Activated CD8-positive, alpha-beta T cell treated with anti-CD3 and anti-CD28 coated beads, Interleukin-2, amount 10 ng/mL, durations not matched to agents 7 days and 5 days (primary cell): ENCODE measurements around the gene CASKIN2. TPM values are rescaled to one million over a fixed set of nuclear protein-coding genes. Genes with fewer than 3 reads are reported as not detected.
"Not testable (repeated sequence)": the region's sequence is repeated elsewhere in the genome, so short reads cannot be mapped to it uniquely, and the experiment has no call there.

Source experiments
- ATAC-seq: fragments of 150-1000 bp; cut with Tn5 transposase; one replicate; pipeline ENCODE4 v1.10.0; 2021; ENCODE audit warnings: moderate library complexity
- CTCF ChIA-PET: fragments of 350-600 bp; sonication (Branson Sonifier 250); formaldehyde crosslinking; loops from one replicate; lab custom pipeline; 2021; ENCODE audit warnings: antibody characterized with exemption; lab: Charles Lee
- POLR2A ChIA-PET: fragments of 350-600 bp; sonication (Branson Sonifier 250); formaldehyde crosslinking; loops from one replicate; lab custom pipeline; 2021; ENCODE audit warnings: antibody characterized with exemption; lab: Charles Lee
- DNase-seq: peaks from one replicate; pipeline ENCODE4 v3.0.0-alpha.2; 2020
- H3K27ac Mint-ChIP-seq: one replicate; pipeline ENCODE4 v1.8.0; 2021; ENCODE audit warnings: mild to moderate bottlenecking, mixed read lengths
- H3K27me3 Mint-ChIP-seq: one replicate; pipeline ENCODE4 v1.8.0; 2021; ENCODE audit warnings: low read depth, mixed read lengths
- H3K36me3 Mint-ChIP-seq: one replicate; pipeline ENCODE4 v1.8.0; 2021; ENCODE audit warnings: low read depth, mixed read lengths
- H3K4me1 Mint-ChIP-seq: one replicate; pipeline ENCODE4 v1.8.0; 2021; ENCODE audit warnings: low read depth, mixed read lengths
- H3K4me3 Mint-ChIP-seq: one replicate; pipeline ENCODE4 v1.8.0; 2021; ENCODE audit warnings: mild to moderate bottlenecking, mixed read lengths
- H3K9me3 Mint-ChIP-seq: one replicate; pipeline ENCODE4 v1.8.0; 2022; ENCODE audit warnings: mixed read lengths; ENCODE audit not compliant: insufficient read depth
- total RNA-seq, 2 experiments: library from RNA; stranded (reverse); gene quantifications; one replicate each; pipeline ENCODE4 v1.2.3, GENCODE V29; 2021

Gene CASKIN2
- total RNA-seq, 2 experiments from 2014 or later = 0.68 to 0.97 TPM

GRCh38 chr17:75482098-75482942 lies 33.0 kb downstream of the CASKIN2 start:
- no peak overlapping the region for H3K27ac Mint-ChIP-seq
- ATAC-seq = no peak
- H3K4me3 Mint-ChIP-seq = no peak overlapping the region
- H3K27me3 Mint-ChIP-seq = no peaks in the 10 kb centered on the region
- POLR2A ChIA-PET = no interaction called here
- H3K36me3 Mint-ChIP-seq = peaks cover 20% of the 10 kb centered on the region
- CTCF ChIA-PET = interaction anchor here (0.9 to 1.1 kb wide), 2 partner anchors 34 to 119 kb away, joined by 3 read pairs; partner anchors contain the start of gene TSEN54
- peaks cover 17% of the 10 kb centered on the region for H3K4me1 Mint-ChIP-seq
- DNase-seq = no peak
- no peaks in the 10 kb centered on the region for H3K9me3 Mint-ChIP-seq

- H3K27me3 Mint-ChIP-seq = no peaks in the 10 kb centered on the region
- H3K27ac Mint-ChIP-seq = peak overlapping the region; percentile 12
- peaks cover 8% of the 10 kb centered on the region for H3K4me1 Mint-ChIP-seq
- CTCF ChIA-PET = no interaction called here
- H3K4me3 Mint-ChIP-seq = no peak overlapping the region
- no peak for ATAC-seq
- DNase-seq = no peak
- H3K9me3 Mint-ChIP-seq = no peaks in the 10 kb centered on the region
- peaks cover 13% of the 10 kb centered on the region for H3K36me3 Mint-ChIP-seq
- POLR2A ChIA-PET = interaction anchor here (0.6 to 1.5 kb wide), 2 partner anchors 25 to 102 kb away, joined by 3 to 5 read pairs; partner anchors contain the start of gene TMEM94
These were observed 33.9 kb downstream of the CASKIN2 start for GRCh38 chr17:75481194-75482068.

DNA sequence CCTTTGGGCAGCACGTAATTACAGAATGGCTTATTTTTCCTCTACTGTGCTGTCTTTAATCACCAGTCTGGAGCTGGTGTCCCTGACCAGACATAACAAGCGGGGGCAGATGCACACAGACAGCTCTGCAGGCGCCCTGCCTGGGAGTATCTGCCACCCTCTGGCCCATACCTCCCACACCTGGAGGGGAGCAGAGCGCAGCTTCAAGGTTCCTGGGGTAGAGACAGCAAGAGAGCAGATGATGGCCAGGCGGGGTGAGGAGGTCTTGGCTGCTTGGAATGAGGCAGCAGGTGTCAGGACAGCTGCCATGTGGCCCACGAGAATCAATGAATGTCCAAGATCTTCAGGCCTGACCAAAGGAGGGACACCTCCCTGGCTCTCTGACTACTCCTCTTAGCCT lies 35.1 kb downstream of the CASKIN2 start:
- no peak overlapping the region for H3K27ac Mint-ChIP-seq
- POLR2A ChIA-PET = interaction anchor here (1.5 kb wide), 1 partner anchor 24 kb away, joined by 5 read pairs; the partner anchor contains the start of gene TMEM94
- no peak overlapping the region for H3K4me3 Mint-ChIP-seq
- CTCF ChIA-PET = no interaction called here
- DNase-seq (no peak), ATAC-seq (no peak)
- H3K4me1 Mint-ChIP-seq = peaks cover 5% of the 10 kb centered on the region
- H3K36me3 Mint-ChIP-seq = peaks cover 9% of the 10 kb centered on the region
- H3K27me3 Mint-ChIP-seq = no peaks in the 10 kb centered on the region
- no peaks in the 10 kb centered on the region for H3K9me3 Mint-ChIP-seq

DNA sequence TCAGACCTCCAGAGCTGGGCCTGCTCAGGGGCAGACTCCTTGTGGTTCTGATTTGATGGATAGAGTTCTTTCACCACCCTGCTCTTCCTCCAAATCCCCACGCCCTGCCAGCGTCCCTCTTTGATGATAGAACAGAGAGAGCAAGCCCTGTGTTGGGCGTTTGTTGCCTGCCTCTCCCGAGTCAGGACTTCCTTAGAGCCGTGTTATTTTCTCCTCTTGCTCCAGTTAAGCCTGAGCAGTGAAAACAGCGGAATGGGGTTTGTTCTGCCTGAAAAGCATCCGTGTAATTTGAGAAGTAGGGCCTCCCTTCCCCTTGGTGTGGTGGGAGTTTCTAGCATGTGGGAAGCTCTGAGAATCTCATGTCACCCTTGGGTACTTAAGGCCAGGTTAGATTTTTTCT lies 36.8 kb downstream of the CASKIN2 start:
- ATAC-seq = no peak
- H3K36me3 Mint-ChIP-seq = peaks cover 7% of the 10 kb centered on the region

DNA sequence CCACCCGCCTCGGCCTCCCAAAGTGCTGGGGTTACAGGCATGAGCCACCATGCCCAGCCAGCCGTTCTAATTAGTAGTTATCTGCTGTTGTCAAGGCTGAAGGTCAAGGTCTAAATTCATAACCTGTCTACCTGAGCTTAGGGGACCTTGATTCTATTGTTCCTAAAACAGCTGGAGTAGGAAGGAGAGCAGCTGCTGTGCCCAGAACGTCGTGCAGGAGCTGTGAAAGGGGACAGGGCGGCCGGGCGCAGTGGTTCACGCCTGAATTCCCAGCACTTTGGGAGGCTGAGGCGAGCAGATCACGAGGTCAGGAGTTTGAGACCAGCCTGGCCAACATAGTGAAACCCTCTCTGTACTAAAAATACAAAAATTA lies 37.9 kb downstream of the CASKIN2 start:
- POLR2A ChIA-PET, H3K4me3 Mint-ChIP-seq, H3K27ac Mint-ChIP-seq, H3K27me3 Mint-ChIP-seq, ATAC-seq, H3K36me3 Mint-ChIP-seq, DNase-seq, H3K4me1 Mint-ChIP-seq, H3K9me3 Mint-ChIP-seq: not testable (repeated sequence)
- CTCF ChIA-PET = interaction anchor here (1.2 kb wide), 1 partner anchor 23 kb away, joined by 4 read pairs; no protein-coding TSS in a partner anchor

More for the DNA sequence above, 36.8 kb downstream of the CASKIN2 start:
- CTCF ChIA-PET = no interaction called here
- H3K27me3 Mint-ChIP-seq = no peaks in the 10 kb centered on the region
- POLR2A ChIA-PET = no interaction called here
- H3K4me1 Mint-ChIP-seq = peaks cover 4% of the 10 kb centered on the region
- no peaks in the 10 kb centered on the region for H3K9me3 Mint-ChIP-seq
- no peak overlapping the region for H3K27ac Mint-ChIP-seq
- no peak for DNase-seq
- no peak overlapping the region for H3K4me3 Mint-ChIP-seq

- ATAC-seq (no peak), DNase-seq (no peak)
- H3K36me3 Mint-ChIP-seq = peaks cover 8% of the 10 kb centered on the region
- H3K27me3 Mint-ChIP-seq = no peaks in the 10 kb centered on the region
- no peaks in the 10 kb centered on the region for H3K9me3 Mint-ChIP-seq
- H3K4me3 Mint-ChIP-seq = no peak overlapping the region
- CTCF ChIA-PET = interaction anchor here (0.9 to 1.2 kb wide), 3 partner anchors 12 to 23 kb away, joined by 3 to 4 read pairs (median 4); partner anchors contain the start of gene TMEM94
- peaks cover 4% of the 10 kb centered on the region for H3K4me1 Mint-ChIP-seq
- no peak overlapping the region for H3K27ac Mint-ChIP-seq
- POLR2A ChIA-PET = no interaction called here
These were observed 38.4 kb downstream of the CASKIN2 start for GRCh38 chr17:75476752-75477489.

- H3K27ac Mint-ChIP-seq = peak overlapping the region; percentile 12
- ChIA-PET CTCF (interaction anchor here (0.6 to 1.2 kb wide), 4 partner anchors 13 to 40 kb away, joined by 3 to 4 read pairs (median 4); partner anchors contain the start of genes TMEM94 and TSEN54), POLR2A (no interaction called here)
- DNase-seq = no peak
- no peaks in the 10 kb centered on the region for H3K27me3 Mint-ChIP-seq
- H3K9me3 Mint-ChIP-seq = no peaks in the 10 kb centered on the region
- no peak overlapping the region for H3K4me3 Mint-ChIP-seq
- ATAC-seq = no peak
- H3K36me3 Mint-ChIP-seq = peaks cover 8% of the 10 kb centered on the region
- peaks cover 4% of the 10 kb centered on the region for H3K4me1 Mint-ChIP-seq
These were observed 39.1 kb downstream of the CASKIN2 start for GRCh38 chr17:75476271-75476671.

- no peaks in the 10 kb centered on the region for H3K9me3 Mint-ChIP-seq
- peaks cover 4% of the 10 kb centered on the region for H3K4me1 Mint-ChIP-seq
- H3K36me3 Mint-ChIP-seq = peaks cover 8% of the 10 kb centered on the region
- ChIA-PET POLR2A (no interaction called here), CTCF (interaction anchor here (0.6 to 1.2 kb wide), 3 partner anchors 13 to 40 kb away, joined by 3 to 4 read pairs (median 3); partner anchors contain the start of genes TMEM94 and TSEN54)
- no peak overlapping the region for H3K27ac Mint-ChIP-seq
- no peaks in the 10 kb centered on the region for H3K27me3 Mint-ChIP-seq
- ATAC-seq (no peak), DNase-seq (no peak)
- H3K4me3 Mint-ChIP-seq = no peak overlapping the region
These were observed 39.5 kb downstream of the CASKIN2 start for GRCh38 chr17:75475851-75476250.

DNA sequence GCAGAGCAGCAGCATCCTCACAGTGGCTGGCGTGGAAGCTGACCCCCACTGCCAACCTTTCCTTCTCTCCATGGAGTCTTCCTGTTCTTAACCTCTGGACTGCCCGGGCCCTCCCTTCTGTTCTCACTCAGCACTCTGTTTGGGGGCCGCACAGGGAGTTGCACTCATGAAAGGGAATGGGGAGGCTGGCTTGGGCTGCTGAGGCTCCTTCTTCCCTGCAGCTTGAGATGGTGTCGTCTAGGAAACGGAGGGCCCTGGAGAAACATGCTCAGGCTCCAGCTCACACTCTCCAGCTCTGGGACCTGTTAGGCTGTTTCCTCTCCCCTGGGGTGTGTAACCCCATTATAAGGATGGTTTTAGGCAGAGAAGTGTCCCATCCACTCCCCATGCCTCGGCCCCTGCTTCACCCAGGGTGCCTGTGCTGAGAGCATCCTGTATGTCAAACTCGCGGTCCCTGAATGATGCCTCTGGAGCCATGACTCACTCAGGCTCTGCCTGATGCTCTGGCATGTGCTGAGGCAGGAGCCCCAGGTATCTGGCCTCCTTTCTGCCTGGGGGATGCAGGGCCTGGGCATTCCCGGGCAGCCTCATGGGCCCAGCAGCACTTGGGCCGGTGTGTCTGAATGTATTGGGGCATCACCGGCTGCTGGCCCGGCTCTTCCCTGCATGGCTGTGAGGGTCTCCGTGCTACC lies 40.0 kb downstream of the CASKIN2 start:
- Mint-ChIP-seq H3K36me3 (peaks cover 8% of the 10 kb centered on the region), H3K27me3 (no peaks in the 10 kb centered on the region), H3K9me3 (no peaks in the 10 kb centered on the region), H3K4me3 (no peak overlapping the region), H3K27ac (no peak overlapping the region), H3K4me1 (no peaks in the 10 kb centered on the region)
- ATAC-seq (no peak), DNase-seq (no peak)
- ChIA-PET POLR2A (no interaction called here), CTCF (no interaction called here)

DNA sequence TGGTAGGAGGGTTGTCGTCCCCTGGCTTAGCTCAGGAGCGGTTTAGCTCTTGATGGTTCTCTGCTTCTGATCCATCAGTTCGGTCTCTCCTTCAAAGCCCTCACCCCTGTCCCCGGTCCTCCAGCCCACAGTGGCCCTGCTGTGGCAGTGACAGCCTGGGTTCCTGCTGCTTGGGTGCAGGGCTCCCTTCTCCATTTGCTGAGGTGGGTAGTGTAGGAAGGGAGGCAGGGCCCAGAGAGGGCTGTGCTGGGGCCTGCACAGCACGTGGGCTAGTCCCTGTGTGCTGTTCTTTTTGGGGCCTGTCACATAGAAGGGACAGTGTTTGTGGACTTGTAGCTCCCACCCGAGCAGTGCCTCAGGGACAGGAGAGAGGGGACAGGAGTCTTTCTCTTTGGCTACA lies 40.6 kb downstream of the CASKIN2 start:
- POLR2A ChIA-PET = no interaction called here
- Mint-ChIP-seq H3K27ac (no peak overlapping the region), H3K4me1 (no peaks in the 10 kb centered on the region), H3K27me3 (no peaks in the 10 kb centered on the region), H3K9me3 (no peaks in the 10 kb centered on the region), H3K4me3 (no peak overlapping the region), H3K36me3 (peaks cover 8% of the 10 kb centered on the region)
- ATAC-seq = no peak
- DNase-seq = no peak
- CTCF ChIA-PET = interaction anchor here (1.0 kb wide), 1 partner anchor 42 kb away, joined by 3 read pairs; the partner anchor contains the start of gene TSEN54
